Vagina (tissue), 2 donors: ENCODE results near the gene NODAL.

Experiments used
- POLR2A ChIP-seq, 2 donors: fragments of 450-650 bp; IDR thresholded peaks; one replicate each; pipeline ENCODE4 v1.6.1; 2017; ENCODE audit warnings: antibody characterized with exemption in 2 of 2, mild to moderate bottlenecking in 2 of 2, moderate library complexity in 2 of 2
- TF ChIP-seq, protein P1 (sequence below), 3 experiments: fragments of 450-650 bp in 2 of 3; fragments of 200-600 bp in 1 of 3; sonication (generic) in 1 of 3; IDR thresholded peaks; one replicate each; pipeline ENCODE4 v1.5.1; 2017 to 2019; ENCODE audit warnings: antibody characterized with exemption in 3 of 3, mild to moderate bottlenecking in 2 of 3, moderate library complexity in 2 of 3

GRCh38 chr10:70462349-70462984 is 21.0 kb upstream of the NODAL start:
- TF ChIP-seq, protein P1, sequence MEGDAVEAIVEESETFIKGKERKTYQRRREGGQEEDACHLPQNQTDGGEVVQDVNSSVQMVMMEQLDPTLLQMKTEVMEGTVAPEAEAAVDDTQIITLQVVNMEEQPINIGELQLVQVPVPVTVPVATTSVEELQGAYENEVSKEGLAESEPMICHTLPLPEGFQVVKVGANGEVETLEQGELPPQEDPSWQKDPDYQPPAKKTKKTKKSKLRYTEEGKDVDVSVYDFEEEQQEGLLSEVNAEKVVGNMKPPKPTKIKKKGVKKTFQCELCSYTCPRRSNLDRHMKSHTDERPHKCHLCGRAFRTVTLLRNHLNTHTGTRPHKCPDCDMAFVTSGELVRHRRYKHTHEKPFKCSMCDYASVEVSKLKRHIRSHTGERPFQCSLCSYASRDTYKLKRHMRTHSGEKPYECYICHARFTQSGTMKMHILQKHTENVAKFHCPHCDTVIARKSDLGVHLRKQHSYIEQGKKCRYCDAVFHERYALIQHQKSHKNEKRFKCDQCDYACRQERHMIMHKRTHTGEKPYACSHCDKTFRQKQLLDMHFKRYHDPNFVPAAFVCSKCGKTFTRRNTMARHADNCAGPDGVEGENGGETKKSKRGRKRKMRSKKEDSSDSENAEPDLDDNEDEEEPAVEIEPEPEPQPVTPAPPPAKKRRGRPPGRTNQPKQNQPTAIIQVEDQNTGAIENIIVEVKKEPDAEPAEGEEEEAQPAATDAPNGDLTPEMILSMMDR (IDR thresholded peaks at IDR 0.05) = no peak
- no peak for TF ChIP-seq POLR2A (IDR thresholded peaks at IDR 0.05)
